Ovary (tissue), 9 donors: ENCODE measurements around the gene NDC1. TPM values are rescaled to one million over a fixed set of nuclear protein-coding genes. Genes with fewer than 3 reads are reported as not detected.
"Not testable (repeated sequence)": the region's sequence is repeated elsewhere in the genome, so short reads cannot be mapped to it uniquely, and the experiment has no call there.

Experiments used
- DNase-seq, 5 donors: peaks; one replicate each; pipeline ENCODE4 v3.0.0-alpha.2; 2019 to 2020
- H3K27ac ChIP-seq, 2 donors: fragments of 200-600 bp; one replicate each; pipeline versions ENCODE4 v1.5.1 to v1.8.0; 2019 to 2022
- H3K27me3 ChIP-seq: fragments of 200-600 bp; one replicate; pipeline ENCODE4 v1.8.0; 2022
- H3K36me3 ChIP-seq: fragments of 200-600 bp; sonication (generic); one replicate; pipeline ENCODE4 v1.5.1; 2019
- H3K4me1 ChIP-seq: one replicate; pipeline ENCODE4 v1.8.1; 2013; ENCODE audit warnings: mild to moderate bottlenecking, moderate library complexity; ENCODE audit not compliant: insufficient read depth
- H3K4me3 ChIP-seq: fragments of 200-600 bp; sonication (generic); one replicate; pipeline ENCODE4 v1.5.1; 2017
- H3K9me3 ChIP-seq, 2 donors: fragments of 200-600 bp in 1 of 2; sonication (generic) in 1 of 2; one replicate each; pipeline versions ENCODE4 v1.5.1 to v1.8.1; 2013 to 2019; ENCODE audit warnings: mild to moderate bottlenecking in 1 of 2, moderate library complexity in 1 of 2
- CTCF ChIP-seq, 3 donors: fragments of 450-650 bp in 2 of 3; fragments of 200-600 bp in 1 of 3; IDR thresholded peaks; one replicate each; pipeline versions ENCODE4 v1.5.1 to v1.8.0; 2016 to 2022; ENCODE audit warnings: antibody characterized with exemption in 3 of 3, mild to moderate bottlenecking in 1 of 3
- EP300 ChIP-seq: sonication (generic); formaldehyde crosslinking; IDR thresholded peaks from one replicate; pipeline ENCODE4 v1.6.1; 2017; ENCODE audit warnings: antibody characterized with exemption
- POLR2A ChIP-seq: fragments of 450-650 bp; IDR thresholded peaks from one replicate; pipeline ENCODE4 v1.6.1; 2017; ENCODE audit warnings: antibody characterized with exemption, mild to moderate bottlenecking, moderate library complexity
- WGBS, 3 donors: extraction: QIAGEN DNeasy Blood & Tissue Kit in 1 of 3; methylation state at CpG; one replicate each; pipeline versions ENCODE4 v1.1.5 to v1.1.7; 2013 to 2017; 5-methylcytosine and 5-hydroxymethylcytosine counted together
- intact Hi-C, 4 donors: fragments of 100-400 bp; cut with DNase I; formaldehyde crosslinking; loops; one replicate each; pipeline versions ENCODE4 v1.11.0 to v1.15.1; 2022 to 2023
- polyA plus RNA-seq, 2 donors: library from polyadenylated mRNA; stranded (reverse); fragments of 200-250 nt in 1 of 2; fragments of 350-450 nt in 1 of 2; fragmentation: Illumina TruSeq in 1 of 2; extraction: RNeasy Lipid Tissue Mini Kit (QIAGEN cat#74804) in 1 of 2; gene quantifications; one replicate each; pipeline ENCODE4 v1.2.3, GENCODE V29; 2013 to 2014
- total RNA-seq, 7 donors: library from RNA; depleted of rRNA in 2 of 7; stranded (reverse); fragments of >200 nt in 2 of 7; fragmentation: NEBNext Ultra II Directional in 3 of 7; extraction: Animal tissue kit (Norgen Biotek cat#: 25700) in 3 of 7; gene quantifications; one replicate each; pipeline versions ENCODE4 v1.1.0 to v1.2.4, GENCODE V29; 2016 to 2023
- donor health status: DM: no; HTN: no; CAD: no; lungs with moderate emphysema.
- donor health status: DM: no; HTN: no; CAD: no.
- donor health status: Bipolar disorder and iron deficiency.
- donor health status: DM: yes; HTN: yes; CAD: no.
- donor health status: DM: no; HTN: no; CAD: no.
- donor health status: DM: yes; HTN: yes; CAD: no.

The NDC1 gene
- total and polyA plus RNA-seq, 9 donors = 4.3 to 11.9 (median 8.6) TPM

GRCh38 chr1:53821380-53821779, 16.7 kb downstream of the NDC1 start:
- Histone ChIP-seq H3K4me1 (no peaks in the 10 kb centered on the region), H3K4me3 (no peak overlapping the region), H3K9me3 (no peaks in the 10 kb centered on the region), H3K36me3 (no peaks in the 10 kb centered on the region), H3K27ac (no peak overlapping the region), H3K27me3 (no peaks in the 10 kb centered on the region)
- intact Hi-C loops = no loop called here
- DNase-seq = no peak
- no peak for TF ChIP-seq EP300
- no peak for TF ChIP-seq CTCF (IDR thresholded peaks at IDR 0.05)
- TF ChIP-seq POLR2A = no peak
- 94 to 96% (median 95%) methylated on average over 5 of the region's 5 CpGs for WGBS, 3 donors

GRCh38 chr1:53819387-53819786, 18.7 kb downstream of the NDC1 start:
- H3K36me3 ChIP-seq = no peaks in the 10 kb centered on the region
- no peaks in the 10 kb centered on the region for H3K27me3 ChIP-seq
- no peak for TF ChIP-seq POLR2A
- TF ChIP-seq CTCF (IDR thresholded peaks at IDR 0.05) = no peak
- TF ChIP-seq EP300 = no peak
- no peak overlapping the region for H3K27ac ChIP-seq
- intact Hi-C loops = no loop called here
- DNase-seq = no peak
- no peaks in the 10 kb centered on the region for H3K4me1 ChIP-seq
- H3K9me3 ChIP-seq = no peaks in the 10 kb centered on the region
- H3K4me3 ChIP-seq = no peak overlapping the region

- DNase-seq, H3K27ac ChIP-seq, H3K27me3 ChIP-seq, intact Hi-C loops, H3K9me3 ChIP-seq, H3K36me3 ChIP-seq, H3K4me1 ChIP-seq, H3K4me3 ChIP-seq: not testable (repeated sequence)
- 96 to 98% (median 97%) methylated on average over 1 of the region's 1 CpG for WGBS, 3 donors
These were observed 21.5 kb downstream of the NDC1 start for GRCh38 chr1:53816584-53816983.

GRCh38 chr1:53815484-53815883, 22.6 kb downstream of the NDC1 start:
- WGBS, 3 donors = 73 to 82% (median 74%) methylated on average over 1 of the region's 1 CpG
- H3K27ac ChIP-seq, H3K36me3 ChIP-seq, DNase-seq, H3K27me3 ChIP-seq, H3K4me3 ChIP-seq, H3K4me1 ChIP-seq, intact Hi-C loops, H3K9me3 ChIP-seq: not testable (repeated sequence)

GRCh38 chr1:53811414-53811851, 26.7 kb downstream of the NDC1 start:
- Histone ChIP-seq H3K4me3 (no peak overlapping the region), H3K4me1 (no peaks in the 10 kb centered on the region), H3K9me3 (no peaks in the 10 kb centered on the region), H3K27ac (no peak overlapping the region), H3K36me3 (no peaks in the 10 kb centered on the region), H3K27me3 (no peaks in the 10 kb centered on the region)
- TF ChIP-seq EP300 (no peak), POLR2A (no peak), CTCF (IDR thresholded peaks at IDR 0.05) (no peak)
- no peak for DNase-seq
- intact Hi-C loops = no loop called here
- 91 to 97% (median 97%) methylated on average over 4 of the region's 4 CpGs for WGBS, 3 donors

- intact Hi-C loops = no loop called here
- H3K4me3 ChIP-seq = no peak overlapping the region
- no peaks in the 10 kb centered on the region for H3K4me1 ChIP-seq
- no peak for TF ChIP-seq CTCF (IDR thresholded peaks at IDR 0.05)
- no peak for TF ChIP-seq EP300
- no peak for TF ChIP-seq POLR2A
- no peaks in the 10 kb centered on the region for H3K27me3 ChIP-seq
- WGBS, 3 donors = 95 to 98% (median 97%) methylated on average over 2 of the region's 2 CpGs
- no peak overlapping the region for H3K27ac ChIP-seq
- no peaks in the 10 kb centered on the region for H3K36me3 ChIP-seq
- DNase-seq = no peak
- H3K9me3 ChIP-seq = no peaks in the 10 kb centered on the region
These were observed 27.6 kb downstream of the NDC1 start for GRCh38 chr1:53810497-53810896.
